Panc1 (cell line): ENCODE results near the gene MRPL33. TPM values are rescaled to one million over a fixed set of nuclear protein-coding genes. Genes with fewer than 3 reads are reported as not detected.

Experiments used
- ATAC-seq: fragments of 200-7000 bp; cut with Tn5 transposase; 2 replicates; pipeline ENCODE4 v1.9.1; 2020; ENCODE audit warnings: mild to moderate bottlenecking, moderate library complexity
- BruUV-seq: library from RNA; stranded (reverse); fragments of 400-500 nt; replicated peaks from 2 replicates; lab custom pipeline; 2021; lab: Mats Ljungman, UMichigan
- CTCF ChIA-PET: fragments of 300-600 bp; sonication (Branson Sonifier 250); formaldehyde crosslinking; loops from one replicate; lab custom pipeline; 2022; ENCODE audit warnings: antibody characterized with exemption; lab: Charles Lee
- POLR2A ChIA-PET: fragments of 300-600 bp; sonication (Branson Sonifier 250); formaldehyde crosslinking; loops from one replicate; lab custom pipeline; 2022; ENCODE audit warnings: antibody characterized with exemption; lab: Charles Lee
- DNase-seq: peaks from one replicate; pipeline ENCODE4 v3.0.0-alpha.2; 2010; ENCODE audit warnings: low read depth, low spot score
- H3K27ac ChIP-seq: 2 replicates; pipeline ENCODE4 v1.5.1; 2011; ENCODE audit warnings: mild to moderate bottlenecking, low read length, inconsistent platforms
- H3K27me3 ChIP-seq: fragments of 200-500 bp; sonication (Bioruptor generic); 2 replicates; pipeline ENCODE4 v1.6.0; 2014; ENCODE audit warnings: low read length, inconsistent platforms; ENCODE audit not compliant: control insufficient read depth, insufficient read depth
- H3K36me3 ChIP-seq: fragments of 200-500 bp; sonication (Bioruptor generic); 2 replicates; pipeline ENCODE4 v1.5.1; 2014; ENCODE audit warnings: inconsistent platforms, mild to moderate bottlenecking, low read length, moderate library complexity; ENCODE audit not compliant: control insufficient read depth, insufficient read depth
- H3K4me1 ChIP-seq: 2 replicates; pipeline ENCODE4 v1.5.1; 2011; ENCODE audit warnings: inconsistent platforms, mild to moderate bottlenecking, low read length, moderate library complexity; ENCODE audit not compliant: control insufficient read depth, insufficient read depth
- H3K4me3 ChIP-seq, 2 experiments: 2 replicates each; pipeline ENCODE4 v1.5.1; 2011 to 2012; ENCODE audit warnings: low read depth in 2 of 2, low read length in 2 of 2, mild to moderate bottlenecking in 2 of 2, inconsistent platforms in 1 of 2, moderate library complexity in 1 of 2
- H3K9me3 ChIP-seq: fragments of 200-500 bp; sonication (Bioruptor generic); 2 replicates; pipeline ENCODE4 v1.5.1; 2014; ENCODE audit warnings: low read depth, mild to moderate bottlenecking, inconsistent platforms, low read length, moderate library complexity; ENCODE audit not compliant: control insufficient read depth, insufficient read depth
- CTCF ChIP-seq: fragments of 450-650 bp; IDR thresholded peaks from 2 replicates; pipeline ENCODE4 v1.5.1; 2017; ENCODE audit warnings: mild to moderate bottlenecking
- POLR2AphosphoS5 ChIP-seq: IDR thresholded peaks from 2 replicates; pipeline ENCODE4 v1.6.1; 2012; ENCODE audit warnings: mild to moderate bottlenecking, low read depth, low read length, moderate library complexity
- REST ChIP-seq, 2 experiments: IDR thresholded peaks; 2 replicates each; pipeline ENCODE4 v1.6.1; 2011 to 2012; ENCODE audit warnings: low read depth in 2 of 2, control low read depth in 1 of 2, low read length in 1 of 2, mild to moderate bottlenecking in 1 of 2, moderate library complexity in 1 of 2; ENCODE audit not compliant: insufficient read depth in 1 of 2
- SIN3A ChIP-seq: IDR thresholded peaks from 2 replicates; pipeline ENCODE4 v1.6.1; 2012; ENCODE audit warnings: low read depth, mild to moderate bottlenecking, low read length, moderate library complexity, borderline replicate concordance; ENCODE audit not compliant: insufficient read depth
- TCF7L2 ChIP-seq: IDR thresholded peaks from 2 replicates; pipeline ENCODE4 v1.6.1; 2011; ENCODE audit warnings: mild to moderate bottlenecking, low read depth, low read length, inconsistent platforms
- in situ Hi-C: cut with HindIII; loops from 2 replicates; pipeline ENCODE4 v1.10.0; 2016; ENCODE audit warnings: low sequenced_read_pairs, low pct_unique_long_range_greater_than_20kb
- intact Hi-C: fragments of 100-400 bp; cut with micrococcal nuclease; formaldehyde crosslinking; loops from one replicate; pipeline ENCODE4 v1.10.0; 2022; ENCODE audit not compliant: unreplicated experiment
- total RNA-seq: library from RNA; stranded (reverse); gene quantifications from one replicate; pipeline ENCODE4 v1.2.1, GENCODE V29; 2021; ENCODE audit not compliant: unreplicated experiment

The MRPL33 gene
- total RNA-seq, 1 experiment from 2014 or later: 61.6 TPM

GRCh38 chr2:27808418-27808817, 36.9 kb downstream of the MRPL33 start:
- ChIA-PET CTCF (no interaction called here), POLR2A (no interaction called here)
- Histone ChIP-seq H3K27me3 (no peaks in the 10 kb centered on the region), H3K36me3 (no peaks in the 10 kb centered on the region), H3K9me3 (no peaks in the 10 kb centered on the region), H3K4me1 (no peaks in the 10 kb centered on the region), H3K27ac (no peak overlapping the region), H3K4me3 (no peak overlapping the region)
- no peak for ATAC-seq
- in situ Hi-C loops: no loop called here
- no TSS peak for BruUV-seq
- intact Hi-C loops: no loop called here
- no peak for DNase-seq
- TF ChIP-seq REST (IDR thresholded peaks at IDR 0.05; ENCODE audit: insufficient read depth in 1 of 2, low read depth in 2 of 2, low read length in 1 of 2): no peak

GRCh38 chr2:27808984-27809383, 37.5 kb downstream of the MRPL33 start:
- DNase-seq (no peak), ATAC-seq (no peak)
- intact Hi-C loops: no loop called here
- Histone ChIP-seq H3K4me1 (no peaks in the 10 kb centered on the region), H3K27ac (no peak overlapping the region), H3K4me3 (no peak overlapping the region), H3K9me3 (no peaks in the 10 kb centered on the region), H3K36me3 (no peaks in the 10 kb centered on the region), H3K27me3 (no peaks in the 10 kb centered on the region)
- BruUV-seq: no TSS peak
- in situ Hi-C loops: no loop called here
- TF ChIP-seq POLR2AphosphoS5 (no peak), SIN3A (no peak)
- ChIA-PET POLR2A (no interaction called here), CTCF (no interaction called here)

GRCh38 chr2:27809761-27810241, 38.3 kb downstream of the MRPL33 start:
- POLR2A ChIA-PET: no interaction called here
- Histone ChIP-seq H3K9me3 (no peaks in the 10 kb centered on the region), H3K4me3 (no peak overlapping the region), H3K4me1 (no peaks in the 10 kb centered on the region), H3K27ac (no peak overlapping the region), H3K36me3 (no peaks in the 10 kb centered on the region), H3K27me3 (no peaks in the 10 kb centered on the region)
- BruUV-seq: no TSS peak
- in situ Hi-C loops (no loop called here), intact Hi-C loops (no loop called here)
- DNase-seq (peak; percentile 74), ATAC-seq (peak; percentile 76)
- TF ChIP-seq TCF7L2 (no peak), CTCF (no peak), REST (IDR thresholded peaks at IDR 0.05; ENCODE audit: insufficient read depth in 1 of 2, low read depth in 2 of 2, low read length in 1 of 2) (no peak), SIN3A (no peak), POLR2AphosphoS5 (no peak)
- CTCF ChIA-PET: no interaction called here
